Measurements from ENCODE around the gene DDAH1.

The DDAH1 gene

GRCh38 chr1:85404408-85404807, 60.6 kb downstream of the DDAH1 start:
- Histone ChIP-seq H3K9me3 (no peaks in the 10 kb centered on the region), H3K4me3 (no peak overlapping the region), H4K20me1 (no peaks in the 10 kb centered on the region), H3K36me3 (no peaks in the 10 kb centered on the region), H3K4me1 (no peaks in the 10 kb centered on the region), H3K27me3 (no peaks in the 10 kb centered on the region), H3K27ac (no peak overlapping the region), H3K9ac (no peak overlapping the region), H3K4me2 (no peak overlapping the region)
- TF ChIP-seq Cebpa-rat (IDR thresholded peaks at IDR 0.05): no peak

DNA sequence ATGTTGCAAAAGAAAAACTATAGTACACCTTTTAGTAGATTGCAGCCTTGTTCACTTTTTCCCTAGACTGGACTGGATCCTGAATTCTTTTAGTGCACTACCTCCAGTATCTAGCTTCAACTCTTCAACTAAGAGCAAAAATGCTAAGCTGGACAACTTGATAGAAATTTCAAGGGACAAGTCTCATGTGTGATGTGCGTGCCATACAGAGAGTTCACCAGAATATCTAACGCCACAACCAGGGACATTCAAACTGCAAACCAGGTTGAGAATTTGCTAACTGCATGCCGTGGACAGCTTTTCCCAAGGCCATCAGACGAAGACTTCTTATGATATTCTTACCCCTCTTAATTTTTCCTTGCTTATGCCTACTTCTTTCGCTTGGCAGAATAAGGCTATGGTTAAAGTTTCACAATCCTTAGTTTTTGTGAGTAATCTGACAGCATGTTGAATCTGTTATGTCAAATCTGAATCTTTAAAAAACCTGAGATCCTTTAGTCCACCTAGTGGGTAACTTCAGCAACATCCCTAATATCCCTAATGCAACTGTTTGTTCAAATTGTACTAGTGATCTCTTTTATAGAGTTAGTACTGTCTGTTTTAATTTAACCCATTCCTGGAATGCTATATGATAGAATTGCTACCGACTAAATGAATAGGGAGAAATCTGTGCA, 66.4 kb downstream of the DDAH1 start:
- Histone ChIP-seq H3K36me3 (no peaks in the 10 kb centered on the region), H3K27ac (no peak overlapping the region), H4K20me1 (no peaks in the 10 kb centered on the region), H3K27me3 (no peaks in the 10 kb centered on the region), H3K4me2 (no peak overlapping the region), H3K4me3 (no peak overlapping the region), H3K9me3 (no peaks in the 10 kb centered on the region), H3K4me1 (no peaks in the 10 kb centered on the region), H3K9ac (no peak overlapping the region)
- no peak for TF ChIP-seq Cebpa-rat (IDR thresholded peaks at IDR 0.05)

GRCh38 chr1:85397490-85398032, 67.4 kb downstream of the DDAH1 start:
- no peak overlapping the region for H3K9ac ChIP-seq
- H3K27me3 ChIP-seq: no peaks in the 10 kb centered on the region
- no peaks in the 10 kb centered on the region for H3K9me3 ChIP-seq
- H3K4me3 ChIP-seq: no peak overlapping the region
- no peaks in the 10 kb centered on the region for H3K36me3 ChIP-seq
- H3K27ac ChIP-seq: no peak overlapping the region
- no peaks in the 10 kb centered on the region for H3K4me1 ChIP-seq
- H4K20me1 ChIP-seq: no peaks in the 10 kb centered on the region
- H3K4me2 ChIP-seq: no peak overlapping the region
- TF ChIP-seq Cebpa-rat (IDR thresholded peaks at IDR 0.05): no peak

GRCh38 chr1:85396194-85396593, 68.8 kb downstream of the DDAH1 start:
- H3K27me3 ChIP-seq: no peaks in the 10 kb centered on the region
- TF ChIP-seq Cebpa-rat (IDR thresholded peaks at IDR 0.05): no peak
- H3K36me3 ChIP-seq: no peaks in the 10 kb centered on the region
- no peak overlapping the region for H3K4me2 ChIP-seq
- no peak overlapping the region for H3K27ac ChIP-seq
- H3K4me3 ChIP-seq: no peak overlapping the region
- no peak overlapping the region for H3K9ac ChIP-seq
- no peaks in the 10 kb centered on the region for H3K9me3 ChIP-seq
- no peaks in the 10 kb centered on the region for H3K4me1 ChIP-seq
- H4K20me1 ChIP-seq: no peaks in the 10 kb centered on the region

DNA sequence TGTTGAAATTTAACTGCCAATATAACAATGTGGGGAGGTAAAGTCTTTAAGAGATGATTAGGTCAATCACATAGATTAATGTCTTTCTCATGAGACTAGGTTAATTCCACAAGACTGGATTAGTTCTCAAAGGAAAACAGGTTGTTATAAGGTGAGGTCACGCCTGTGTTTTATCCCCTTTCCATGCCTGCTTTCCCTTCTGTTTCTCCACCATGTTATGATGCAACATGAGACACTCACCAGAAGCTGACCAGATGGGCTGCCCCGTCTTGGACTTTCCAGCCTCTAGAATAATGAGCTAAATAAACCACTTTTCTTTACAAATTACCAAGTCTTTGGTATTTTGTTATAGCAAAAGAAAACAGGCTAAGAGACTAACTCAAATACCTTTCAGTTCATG, 70.8 kb downstream of the DDAH1 start:
- no peaks in the 10 kb centered on the region for H4K20me1 ChIP-seq
- no peak overlapping the region for H3K27ac ChIP-seq
- no peaks in the 10 kb centered on the region for H3K9me3 ChIP-seq
- no peaks in the 10 kb centered on the region for H3K4me1 ChIP-seq
- no peaks in the 10 kb centered on the region for H3K27me3 ChIP-seq
- no peaks in the 10 kb centered on the region for H3K36me3 ChIP-seq
- H3K4me2 ChIP-seq: no peak overlapping the region
- H3K4me3 ChIP-seq: no peak overlapping the region
- no peak overlapping the region for H3K9ac ChIP-seq
- no peak for TF ChIP-seq Cebpa-rat (IDR thresholded peaks at IDR 0.05)

DNA sequence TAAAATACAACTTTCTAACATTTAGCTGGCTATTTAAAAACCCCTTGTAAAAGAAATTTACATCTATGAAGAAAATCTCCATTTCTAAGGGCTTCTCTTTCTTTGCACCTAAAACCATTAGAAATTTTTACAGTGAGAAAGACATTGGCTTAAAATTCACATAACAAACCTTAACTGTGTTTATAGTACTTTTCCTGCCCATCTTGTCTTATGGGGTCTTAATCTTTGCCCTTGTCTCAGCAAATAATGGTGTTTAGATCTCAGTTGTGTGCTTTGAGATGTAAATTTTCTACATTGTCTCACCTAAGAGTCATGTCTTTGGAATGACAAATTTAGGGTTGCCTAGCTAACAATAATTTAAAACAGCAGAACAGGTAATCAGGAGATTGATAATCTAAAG, 71.5 kb downstream of the DDAH1 start:
- H4K20me1 ChIP-seq: no peaks in the 10 kb centered on the region
- H3K4me3 ChIP-seq: no peak overlapping the region
- H3K36me3 ChIP-seq: no peaks in the 10 kb centered on the region
- H3K4me2 ChIP-seq: no peak overlapping the region
- H3K27me3 ChIP-seq: no peaks in the 10 kb centered on the region
- no peak overlapping the region for H3K27ac ChIP-seq
- TF ChIP-seq Cebpa-rat (IDR thresholded peaks at IDR 0.05): no peak
- H3K4me1 ChIP-seq: no peaks in the 10 kb centered on the region
- no peak overlapping the region for H3K9ac ChIP-seq
- H3K9me3 ChIP-seq: no peaks in the 10 kb centered on the region

DNA sequence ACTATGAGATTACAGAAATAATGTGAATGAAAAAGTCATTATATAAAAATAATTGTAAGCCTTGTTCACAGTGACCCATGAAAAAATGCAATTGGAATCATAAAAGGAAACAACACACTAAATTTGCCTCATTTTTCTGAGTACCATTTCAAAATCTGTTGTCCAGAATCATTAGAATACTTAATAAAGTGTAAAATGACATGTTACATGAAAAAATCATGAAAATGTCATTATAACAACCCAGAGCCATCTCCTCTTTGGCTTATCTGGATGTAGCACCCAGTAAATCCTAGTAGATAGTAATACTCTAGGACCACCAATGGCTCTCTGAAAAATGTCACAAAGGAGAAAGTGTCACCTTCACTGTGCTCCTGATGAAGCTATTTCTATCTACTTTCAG, 76.5 kb downstream of the DDAH1 start:
- Histone ChIP-seq H3K4me3 (no peak overlapping the region), H3K27me3 (no peaks in the 10 kb centered on the region), H3K9me3 (peaks cover 13% of the 10 kb centered on the region; the same call in 1 of the 2 replicates), H3K27ac (no peak overlapping the region), H3K4me2 (no peak overlapping the region), H3K36me3 (no peaks in the 10 kb centered on the region), H3K9ac (no peak overlapping the region), H4K20me1 (no peaks in the 10 kb centered on the region), H3K4me1 (no peaks in the 10 kb centered on the region)
- no peak for TF ChIP-seq Cebpa-rat (IDR thresholded peaks at IDR 0.05)

DNA sequence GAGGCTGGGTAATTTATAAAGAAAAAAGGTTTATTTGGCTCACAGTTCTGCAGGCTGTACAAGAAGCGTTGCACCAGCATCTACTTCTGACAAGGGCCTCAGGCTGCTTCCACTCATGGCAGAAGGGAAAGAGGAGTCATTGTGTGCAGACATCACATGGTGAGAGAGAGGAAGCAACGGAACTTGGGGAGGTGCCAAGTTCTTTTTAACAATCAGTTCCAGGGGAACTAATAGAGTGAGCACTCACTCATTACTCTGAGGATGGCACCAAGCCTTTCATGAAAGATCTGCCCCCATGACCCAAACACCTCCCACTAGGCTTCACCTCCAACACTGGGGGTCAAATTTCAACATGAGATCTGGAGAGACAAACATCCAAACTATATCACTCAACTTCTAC, 77.2 kb downstream of the DDAH1 start:
- no peaks in the 10 kb centered on the region for H3K4me1 ChIP-seq
- no peaks in the 10 kb centered on the region for H4K20me1 ChIP-seq
- no peaks in the 10 kb centered on the region for H3K36me3 ChIP-seq
- no peak overlapping the region for H3K9ac ChIP-seq
- no peak overlapping the region for H3K4me3 ChIP-seq
- peaks cover 20% of the 10 kb centered on the region for H3K9me3 ChIP-seq
- no peak overlapping the region for H3K4me2 ChIP-seq
- no peak overlapping the region for H3K27ac ChIP-seq
- TF ChIP-seq Cebpa-rat (IDR thresholded peaks at IDR 0.05): no peak
- H3K27me3 ChIP-seq: no peaks in the 10 kb centered on the region

GRCh38 chr1:85386068-85386722, 78.8 kb downstream of the DDAH1 start:
- Histone ChIP-seq H3K9ac (no peak overlapping the region), H3K4me2 (no peak overlapping the region), H3K27ac (no peak overlapping the region), H4K20me1 (no peaks in the 10 kb centered on the region), H3K27me3 (no peaks in the 10 kb centered on the region), H3K4me1 (no peaks in the 10 kb centered on the region), H3K36me3 (no peaks in the 10 kb centered on the region), H3K9me3 (peaks cover 32% of the 10 kb centered on the region), H3K4me3 (no peak overlapping the region)
- no peak for TF ChIP-seq Cebpa-rat (IDR thresholded peaks at IDR 0.05)

Data from BLaER1 (cell line).